MM.1S (cell line): Measurements from ENCODE around the gene MOSPD3.

Experiments used
- DNase-seq: peaks from one replicate; pipeline ENCODE4 v3.0.0-alpha.2; 2015
- H2AFZ ChIP-seq: fragments of 300-600 bp; sonication (generic); 2 replicates; pipeline ENCODE4 v1.6.0; 2016; ENCODE audit warnings: antibody characterized with exemption, low read length
- H3F3A ChIP-seq: fragments of 300-600 bp; sonication (generic); 2 replicates; pipeline ENCODE4 v1.6.1; 2016; ENCODE audit warnings: mild to moderate bottlenecking, antibody characterized with exemption, low read length, moderate library complexity, mixed read lengths; ENCODE audit not compliant: insufficient read depth
- H3K27ac ChIP-seq: fragments of 300-600 bp; sonication (generic); 2 replicates; pipeline ENCODE4 v1.5.1; 2016; ENCODE audit warnings: mild to moderate bottlenecking, low read length
- H3K27me3 ChIP-seq: fragments of 300-600 bp; sonication (generic); replicated peaks from 2 replicates; pipeline ENCODE4 v1.6.0; 2016; ENCODE audit warnings: low read length; ENCODE audit not compliant: insufficient read depth
- H3K36me3 ChIP-seq: fragments of 300-600 bp; sonication (generic); replicated peaks from 2 replicates; pipeline ENCODE4 v1.6.1; 2016; ENCODE audit warnings: mild to moderate bottlenecking, low read length, mixed read lengths; ENCODE audit not compliant: insufficient read depth
- H3K4me1 ChIP-seq: fragments of 300-600 bp; sonication (generic); 2 replicates; pipeline ENCODE4 v1.6.1; 2016; ENCODE audit warnings: low read length, mixed read lengths
- H3K4me2 ChIP-seq: fragments of 300-600 bp; sonication (generic); 2 replicates; pipeline ENCODE4 v1.6.0; 2016; ENCODE audit warnings: low read depth, low read length
- H3K4me3 ChIP-seq: fragments of 300-600 bp; sonication (generic); 2 replicates; pipeline ENCODE4 v1.5.1; 2016; ENCODE audit warnings: low read length, mixed read lengths
- H3K79me2 ChIP-seq: fragments of 300-600 bp; sonication (generic); 2 replicates; pipeline ENCODE4 v1.6.1; 2016; ENCODE audit warnings: mixed run types, low read length, mixed read lengths
- H3K9ac ChIP-seq: fragments of 300-600 bp; sonication (generic); 2 replicates; pipeline ENCODE4 v1.6.1; 2016; ENCODE audit warnings: low read length, mixed read lengths
- H3K9me2 ChIP-seq: fragments of 300-600 bp; sonication (generic); replicated peaks from 2 replicates; pipeline ENCODE4 v1.6.1; 2016; ENCODE audit warnings: mild to moderate bottlenecking, low read length, mixed read lengths; ENCODE audit not compliant: insufficient read depth
- H3K9me3 ChIP-seq: fragments of 300-600 bp; sonication (generic); replicated peaks from 2 replicates; pipeline ENCODE4 v1.6.1; 2016; ENCODE audit warnings: mild to moderate bottlenecking, low read length, mixed read lengths; ENCODE audit not compliant: insufficient read depth
- H4K20me1 ChIP-seq: fragments of 300-600 bp; sonication (generic); 2 replicates; pipeline ENCODE4 v1.6.1; 2016; ENCODE audit warnings: mild to moderate bottlenecking, low read length, moderate library complexity, mixed read lengths; ENCODE audit not compliant: insufficient read depth
- EZH2 ChIP-seq: fragments of 300-600 bp; sonication (generic); optimal IDR thresholded peaks from 2 replicates; pipeline ENCODE3; 2017; ENCODE audit warnings: low read depth, mild to moderate bottlenecking, antibody characterized with exemption, low read length, mixed read lengths
- EZH2phosphoT487 ChIP-seq: fragments of 300-600 bp; sonication (generic); IDR thresholded peaks from 2 replicates; pipeline ENCODE4 v1.6.1; 2018; ENCODE audit warnings: antibody characterized with exemption, low read length
- TF ChIP-seq, protein P1 (sequence below): fragments of 300-600 bp; sonication (generic); IDR thresholded peaks from 2 replicates; pipeline ENCODE4 v1.5.1; 2016; ENCODE audit warnings: antibody characterized with exemption, low read length, mixed read lengths

MOSPD3 gene

DNA sequence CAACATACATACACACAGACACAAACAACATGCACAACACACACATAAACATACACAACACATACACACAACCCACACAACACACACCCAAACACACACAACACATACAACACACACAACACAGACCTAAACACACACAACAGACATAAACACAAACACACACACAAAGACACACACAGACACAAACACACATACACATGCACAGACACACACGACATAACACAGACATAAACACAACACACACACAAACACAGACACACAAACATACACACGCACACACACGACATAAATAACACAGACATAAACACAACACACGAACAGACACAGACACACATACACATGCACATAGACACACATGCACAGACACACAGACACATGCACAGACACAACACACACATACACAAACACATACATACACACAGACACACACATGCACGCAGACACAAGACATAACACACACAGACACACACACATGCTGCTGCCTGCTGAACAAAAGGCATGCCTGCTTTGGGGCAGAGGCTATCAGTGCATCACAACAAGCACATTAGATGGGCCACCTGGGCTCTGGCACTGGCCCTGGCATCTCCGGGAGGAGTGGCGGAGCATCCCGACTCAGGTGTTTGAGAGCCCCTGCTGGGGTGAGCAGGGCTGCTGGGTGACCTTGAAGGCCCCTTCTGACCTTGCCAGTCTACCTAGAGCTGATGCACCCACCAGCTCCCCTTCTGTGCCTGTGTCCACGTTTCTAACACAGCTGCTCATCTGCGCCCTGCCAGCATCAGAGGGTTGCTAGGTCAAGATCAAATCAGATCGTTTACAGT lies 31.7 kb upstream of the MOSPD3 start:
- H3K27ac ChIP-seq, result no peak overlapping the region
- no peak overlapping the region for H3K4me3 ChIP-seq
- TF ChIP-seq EZH2phosphoT487 (no peak), EZH2 (no peak)
- TF ChIP-seq, protein P1, sequence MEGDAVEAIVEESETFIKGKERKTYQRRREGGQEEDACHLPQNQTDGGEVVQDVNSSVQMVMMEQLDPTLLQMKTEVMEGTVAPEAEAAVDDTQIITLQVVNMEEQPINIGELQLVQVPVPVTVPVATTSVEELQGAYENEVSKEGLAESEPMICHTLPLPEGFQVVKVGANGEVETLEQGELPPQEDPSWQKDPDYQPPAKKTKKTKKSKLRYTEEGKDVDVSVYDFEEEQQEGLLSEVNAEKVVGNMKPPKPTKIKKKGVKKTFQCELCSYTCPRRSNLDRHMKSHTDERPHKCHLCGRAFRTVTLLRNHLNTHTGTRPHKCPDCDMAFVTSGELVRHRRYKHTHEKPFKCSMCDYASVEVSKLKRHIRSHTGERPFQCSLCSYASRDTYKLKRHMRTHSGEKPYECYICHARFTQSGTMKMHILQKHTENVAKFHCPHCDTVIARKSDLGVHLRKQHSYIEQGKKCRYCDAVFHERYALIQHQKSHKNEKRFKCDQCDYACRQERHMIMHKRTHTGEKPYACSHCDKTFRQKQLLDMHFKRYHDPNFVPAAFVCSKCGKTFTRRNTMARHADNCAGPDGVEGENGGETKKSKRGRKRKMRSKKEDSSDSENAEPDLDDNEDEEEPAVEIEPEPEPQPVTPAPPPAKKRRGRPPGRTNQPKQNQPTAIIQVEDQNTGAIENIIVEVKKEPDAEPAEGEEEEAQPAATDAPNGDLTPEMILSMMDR, result no peak
- no peak overlapping the region for H3K4me2 ChIP-seq
- H3K9me3 ChIP-seq, result no peaks in the 10 kb centered on the region
- H3K36me3 ChIP-seq, result no peaks in the 10 kb centered on the region
- no peaks in the 10 kb centered on the region for H4K20me1 ChIP-seq
- no peaks in the 10 kb centered on the region for H3K9me2 ChIP-seq
- DNase-seq, result no peak
- peaks cover 18% of the 10 kb centered on the region; the same call in 1 of the 2 replicates for H3F3A ChIP-seq
- no peaks in the 10 kb centered on the region for H3K27me3 ChIP-seq
- H3K79me2 ChIP-seq, result peaks cover 38% of the 10 kb centered on the region
- peaks cover 11% of the 10 kb centered on the region; the same call in 1 of the 2 replicates for H3K4me1 ChIP-seq
- no peak overlapping the region for H3K9ac ChIP-seq
- H2AFZ ChIP-seq, result no peak overlapping the region

- Histone ChIP-seq H3K4me2 (no peak overlapping the region), H4K20me1 (no peaks in the 10 kb centered on the region), H3K27ac (no peak overlapping the region), H3K27me3 (no peaks in the 10 kb centered on the region), H3K36me3 (no peaks in the 10 kb centered on the region), H3F3A (peaks cover 20% of the 10 kb centered on the region; the same call in 1 of the 2 replicates), H3K9me2 (no peaks in the 10 kb centered on the region), H3K4me1 (peaks cover 11% of the 10 kb centered on the region; the same call in 1 of the 2 replicates), H3K9me3 (no peaks in the 10 kb centered on the region), H3K79me2 (peaks cover 38% of the 10 kb centered on the region), H3K4me3 (no peak overlapping the region), H3K9ac (no peak overlapping the region), H2AFZ (no peak overlapping the region)
- no peak for DNase-seq
- TF ChIP-seq EZH2phosphoT487 (no peak), EZH2 (no peak)
- TF ChIP-seq, protein P1, result no peak
These were observed 30.2 kb upstream of the MOSPD3 start for GRCh38 chr7:100582041-100582579.

DNA sequence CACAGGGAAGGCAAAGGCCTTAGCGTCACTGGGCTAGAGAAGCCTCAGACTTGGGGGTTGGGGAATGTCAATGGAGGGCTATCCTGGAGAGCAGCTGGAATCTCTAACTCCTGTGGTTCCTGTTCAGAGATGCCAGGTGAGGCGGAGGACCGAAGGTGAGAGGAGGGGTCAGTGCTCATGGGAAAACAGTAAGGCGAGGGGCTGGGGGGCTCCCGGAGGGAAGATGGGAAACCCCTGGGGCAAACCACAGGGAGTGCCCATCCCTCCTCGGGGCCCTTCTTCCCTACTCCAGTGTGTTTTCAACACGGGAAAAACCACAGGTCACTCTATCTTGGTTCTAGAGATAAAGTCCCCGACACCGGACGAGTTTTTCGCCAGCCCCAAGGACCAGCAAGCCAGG lies 29.7 kb upstream of the MOSPD3 start:
- H3K27ac ChIP-seq, result no peak overlapping the region
- no peak overlapping the region for H3K9ac ChIP-seq
- no peak overlapping the region for H3K4me3 ChIP-seq
- peak overlapping the region; percentile 84; the same call in 1 of the 2 replicates for H3K4me2 ChIP-seq
- no peaks in the 10 kb centered on the region for H3K9me2 ChIP-seq
- H3K4me1 ChIP-seq, result peaks cover 11% of the 10 kb centered on the region; the same call in 1 of the 2 replicates
- H3K79me2 ChIP-seq, result peaks cover 38% of the 10 kb centered on the region
- no peak for DNase-seq
- H3F3A ChIP-seq, result peaks cover 20% of the 10 kb centered on the region; the same call in 1 of the 2 replicates
- H3K9me3 ChIP-seq, result no peaks in the 10 kb centered on the region
- no peak overlapping the region for H2AFZ ChIP-seq
- no peaks in the 10 kb centered on the region for H4K20me1 ChIP-seq
- H3K27me3 ChIP-seq, result no peaks in the 10 kb centered on the region
- TF ChIP-seq, protein P1, result no peak
- TF ChIP-seq EZH2 (no peak), EZH2phosphoT487 (no peak)
- H3K36me3 ChIP-seq, result no peaks in the 10 kb centered on the region
